Subcutaneous adipose tissue (tissue), 4 donors: ENCODE results near the gene COPS4. TPM values are rescaled to one million over a fixed set of nuclear protein-coding genes. Genes with fewer than 3 reads are reported as not detected.

Source experiments
- total RNA-seq, 4 donors: library from RNA; depleted of rRNA; stranded (reverse); fragments of >200 nt; gene quantifications; one replicate each; pipeline ENCODE4 v1.1.0, GENCODE V29; 2016
- TF ChIP-seq, protein P1 (sequence below): fragments of 450-650 bp; IDR thresholded peaks from one replicate; pipeline ENCODE4 v1.5.1; 2016; ENCODE audit warnings: low read depth, mild to moderate bottlenecking, control low read depth, antibody characterized with exemption, moderate library complexity

The COPS4 gene
- total RNA-seq, 4 donors from 2014 or later, result 34.3 to 71.3 (median 60.1) TPM

DNA sequence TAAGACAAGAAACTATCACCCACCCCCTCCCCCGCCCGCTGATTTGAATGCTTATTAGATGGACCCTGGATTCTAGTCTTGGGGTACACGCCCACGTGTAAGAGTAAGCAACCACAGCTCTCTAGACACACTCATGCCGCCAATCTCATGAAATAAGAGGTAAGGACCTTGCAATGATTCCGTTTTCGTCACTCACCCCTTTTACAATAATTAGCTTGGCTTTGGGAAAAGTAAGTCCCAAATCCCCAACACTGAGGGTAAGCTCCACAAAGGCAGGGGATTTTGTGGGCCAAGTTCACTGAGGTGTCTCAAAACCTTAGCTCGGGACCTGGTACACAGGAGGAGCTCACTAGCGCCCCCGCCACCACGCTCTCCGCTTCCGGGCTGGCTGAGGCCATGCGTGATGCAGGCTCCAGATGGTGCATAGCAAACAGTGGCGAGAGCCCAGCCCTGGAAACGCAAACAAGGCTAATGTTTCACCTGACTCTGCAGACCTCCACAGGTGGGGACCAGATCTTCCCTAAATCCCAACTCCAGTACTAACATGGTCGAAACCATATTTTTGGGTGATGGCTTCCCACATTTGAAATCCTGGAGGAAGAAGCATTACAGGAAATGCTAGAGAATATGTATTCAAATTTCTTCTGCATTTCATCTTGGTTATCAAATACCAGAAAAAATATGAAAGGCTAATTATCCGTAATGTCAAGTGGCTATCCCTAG, 75.4 kb downstream of the COPS4 start:
- TF ChIP-seq, protein P1, sequence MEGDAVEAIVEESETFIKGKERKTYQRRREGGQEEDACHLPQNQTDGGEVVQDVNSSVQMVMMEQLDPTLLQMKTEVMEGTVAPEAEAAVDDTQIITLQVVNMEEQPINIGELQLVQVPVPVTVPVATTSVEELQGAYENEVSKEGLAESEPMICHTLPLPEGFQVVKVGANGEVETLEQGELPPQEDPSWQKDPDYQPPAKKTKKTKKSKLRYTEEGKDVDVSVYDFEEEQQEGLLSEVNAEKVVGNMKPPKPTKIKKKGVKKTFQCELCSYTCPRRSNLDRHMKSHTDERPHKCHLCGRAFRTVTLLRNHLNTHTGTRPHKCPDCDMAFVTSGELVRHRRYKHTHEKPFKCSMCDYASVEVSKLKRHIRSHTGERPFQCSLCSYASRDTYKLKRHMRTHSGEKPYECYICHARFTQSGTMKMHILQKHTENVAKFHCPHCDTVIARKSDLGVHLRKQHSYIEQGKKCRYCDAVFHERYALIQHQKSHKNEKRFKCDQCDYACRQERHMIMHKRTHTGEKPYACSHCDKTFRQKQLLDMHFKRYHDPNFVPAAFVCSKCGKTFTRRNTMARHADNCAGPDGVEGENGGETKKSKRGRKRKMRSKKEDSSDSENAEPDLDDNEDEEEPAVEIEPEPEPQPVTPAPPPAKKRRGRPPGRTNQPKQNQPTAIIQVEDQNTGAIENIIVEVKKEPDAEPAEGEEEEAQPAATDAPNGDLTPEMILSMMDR, result no peak

DNA sequence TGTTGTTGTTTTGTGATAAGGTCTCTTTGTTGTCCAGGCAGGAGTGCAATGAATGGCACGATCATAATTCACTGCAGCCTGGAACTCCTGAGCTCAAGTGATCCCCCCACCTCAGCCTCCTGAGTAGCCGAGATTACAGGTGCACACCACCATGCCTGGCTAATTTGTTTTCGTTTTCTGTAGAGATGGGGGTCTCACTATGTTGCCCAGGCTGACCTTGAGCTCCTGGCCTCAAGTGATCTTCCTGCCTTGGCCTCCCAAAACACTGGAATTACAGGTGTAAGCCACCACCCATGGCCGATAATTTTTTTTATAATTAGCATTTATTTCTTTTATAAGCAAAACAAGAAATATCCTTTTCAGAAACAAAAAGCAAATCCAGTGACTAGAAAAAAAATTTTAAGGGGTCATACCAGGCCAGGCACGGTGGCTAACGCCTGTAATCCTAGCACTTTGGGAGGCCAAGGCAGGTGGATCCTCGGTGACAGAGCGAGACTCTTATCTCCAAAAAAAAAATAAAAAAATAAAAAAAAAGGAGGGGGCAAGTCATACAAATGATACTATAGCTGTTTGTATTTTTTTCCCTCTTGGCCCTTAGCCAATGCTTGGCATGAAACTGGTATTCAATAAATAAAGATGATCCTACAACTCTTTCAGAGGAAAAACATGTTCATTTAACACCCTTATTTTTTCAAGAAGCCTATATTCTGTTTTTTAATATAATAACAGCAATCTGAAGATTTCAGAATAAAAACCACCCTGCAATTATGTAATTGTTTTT, 76.2 kb downstream of the COPS4 start:
- TF ChIP-seq, protein P1, result no peak

DNA sequence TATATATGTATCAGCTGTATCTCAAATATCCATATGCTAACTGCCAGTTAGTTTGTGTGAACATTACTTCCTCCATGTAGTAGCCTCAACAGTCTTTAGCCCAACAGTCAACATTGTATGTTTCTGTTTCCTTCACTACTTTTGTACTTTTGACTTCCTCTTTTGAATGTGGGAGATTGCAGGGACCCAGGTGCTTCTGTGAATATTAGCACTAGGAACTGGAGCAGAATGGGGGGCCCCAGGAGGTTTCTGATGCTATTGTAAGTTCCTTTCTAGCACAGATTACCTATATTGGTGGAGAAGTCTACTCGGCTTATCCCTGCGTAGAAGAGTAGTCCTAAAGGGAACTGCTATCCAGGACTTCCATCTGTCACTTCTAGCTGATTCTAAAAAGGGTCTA, 77.2 kb downstream of the COPS4 start:
- TF ChIP-seq, protein P1, result no peak

DNA sequence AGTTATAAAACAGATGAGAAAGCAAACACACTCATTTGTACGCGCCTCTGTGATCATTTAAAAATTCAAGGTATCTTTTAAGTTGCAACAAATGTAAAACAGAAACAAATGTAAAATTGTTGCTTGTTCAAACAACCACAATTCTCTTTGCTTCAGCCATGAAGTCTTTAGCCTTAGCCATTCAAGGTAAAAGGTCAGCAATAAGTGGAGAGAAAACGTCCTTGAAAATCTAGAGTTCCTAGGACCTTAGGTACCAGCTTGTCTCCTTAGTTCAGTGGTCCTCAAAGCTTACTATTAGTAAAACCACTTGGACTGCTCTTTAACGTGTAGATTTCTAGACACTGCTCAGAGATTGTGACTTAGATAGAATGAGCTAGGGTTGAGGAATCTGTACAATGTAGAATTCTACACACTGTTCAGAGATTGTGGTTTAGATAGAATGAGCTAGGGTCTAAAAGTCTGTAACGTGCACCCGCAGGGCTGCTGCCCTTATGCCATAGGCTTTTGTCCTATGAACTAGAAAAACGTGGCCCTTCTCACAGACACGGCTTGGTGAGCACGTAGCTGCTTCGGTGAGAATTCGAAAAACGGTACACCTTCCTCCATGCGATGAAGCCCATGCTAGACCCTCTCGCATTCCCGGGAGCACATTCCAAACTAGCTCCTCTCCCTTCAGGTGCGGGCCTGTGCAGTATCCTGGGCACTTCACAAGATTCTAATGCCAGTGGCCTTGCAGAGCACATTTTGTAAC, 77.9 kb downstream of the COPS4 start:
- TF ChIP-seq, protein P1, result no peak

DNA sequence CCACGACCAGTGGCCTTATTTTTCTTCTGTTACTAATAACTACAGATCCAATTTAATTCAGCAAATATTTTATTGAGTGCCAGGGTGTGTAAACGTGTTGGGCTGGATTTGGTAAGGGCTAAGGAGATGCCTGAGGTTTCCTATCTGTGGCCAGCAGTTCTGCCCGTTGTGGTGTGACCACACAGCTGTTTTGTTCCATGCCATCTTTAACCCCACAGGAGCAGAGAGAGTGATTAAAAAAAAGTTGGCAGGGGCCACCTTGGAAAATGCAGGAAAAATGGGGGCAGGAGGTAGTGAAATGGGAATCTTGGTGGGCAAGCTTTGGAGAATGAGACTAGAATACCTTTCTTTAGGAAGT, 78.4 kb downstream of the COPS4 start:
- TF ChIP-seq, protein P1, result no peak

DNA sequence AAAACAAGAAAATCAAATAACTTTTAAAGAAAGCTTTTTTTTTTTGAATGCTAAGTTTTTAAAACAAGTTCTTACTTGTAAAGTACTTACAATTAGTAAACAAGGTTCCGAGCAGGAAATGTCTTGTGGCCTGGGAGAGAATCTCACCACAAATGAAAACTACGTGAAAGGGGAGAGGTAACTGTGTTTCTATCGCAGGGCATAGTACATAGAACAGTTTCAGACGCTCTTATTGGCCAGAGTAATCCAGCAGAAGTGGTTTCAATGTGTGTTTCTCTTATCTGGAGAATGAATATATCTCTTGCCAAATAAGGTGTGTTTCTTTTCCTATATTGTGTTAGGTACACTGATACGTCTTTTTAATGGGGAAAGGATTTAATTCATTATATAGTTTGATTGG, 79.6 kb downstream of the COPS4 start, which contains the start of gene PLAC8:
Gene PLAC8, minus strand, starts transcription at position 154 of the 400 bp plus-strand sequence. CDS start 6,808 bp downstream, outside the sequence.
- TF ChIP-seq, protein P1, result no peak

DNA sequence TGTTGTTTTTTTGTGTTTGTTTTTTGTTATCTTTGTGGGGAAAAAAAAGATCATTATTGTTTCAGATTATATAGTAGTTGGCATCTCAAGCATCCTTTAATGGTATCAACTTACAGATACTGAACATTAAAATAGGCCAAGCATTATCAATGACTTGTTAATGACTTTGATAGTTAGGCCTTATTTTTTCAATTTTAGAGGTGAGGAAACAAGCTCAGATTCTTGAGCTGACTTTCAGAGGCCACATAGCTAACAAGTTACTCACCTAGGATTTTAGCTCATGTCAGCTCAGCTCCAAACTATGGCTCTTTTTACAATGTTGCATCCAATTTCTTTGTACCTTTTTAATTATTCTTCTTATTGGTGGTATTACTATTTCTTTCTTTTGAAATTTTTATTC, 80.0 kb downstream of the COPS4 start:
- TF ChIP-seq, protein P1, result no peak
